Measurements from ENCODE around the gene EBF3. TPM values are rescaled to one million over a fixed set of nuclear protein-coding genes. Genes with fewer than 3 reads are reported as not detected.

EBF3 gene
- total RNA-seq, 1 donor from 2014 or later: 44.4 TPM

DNA sequence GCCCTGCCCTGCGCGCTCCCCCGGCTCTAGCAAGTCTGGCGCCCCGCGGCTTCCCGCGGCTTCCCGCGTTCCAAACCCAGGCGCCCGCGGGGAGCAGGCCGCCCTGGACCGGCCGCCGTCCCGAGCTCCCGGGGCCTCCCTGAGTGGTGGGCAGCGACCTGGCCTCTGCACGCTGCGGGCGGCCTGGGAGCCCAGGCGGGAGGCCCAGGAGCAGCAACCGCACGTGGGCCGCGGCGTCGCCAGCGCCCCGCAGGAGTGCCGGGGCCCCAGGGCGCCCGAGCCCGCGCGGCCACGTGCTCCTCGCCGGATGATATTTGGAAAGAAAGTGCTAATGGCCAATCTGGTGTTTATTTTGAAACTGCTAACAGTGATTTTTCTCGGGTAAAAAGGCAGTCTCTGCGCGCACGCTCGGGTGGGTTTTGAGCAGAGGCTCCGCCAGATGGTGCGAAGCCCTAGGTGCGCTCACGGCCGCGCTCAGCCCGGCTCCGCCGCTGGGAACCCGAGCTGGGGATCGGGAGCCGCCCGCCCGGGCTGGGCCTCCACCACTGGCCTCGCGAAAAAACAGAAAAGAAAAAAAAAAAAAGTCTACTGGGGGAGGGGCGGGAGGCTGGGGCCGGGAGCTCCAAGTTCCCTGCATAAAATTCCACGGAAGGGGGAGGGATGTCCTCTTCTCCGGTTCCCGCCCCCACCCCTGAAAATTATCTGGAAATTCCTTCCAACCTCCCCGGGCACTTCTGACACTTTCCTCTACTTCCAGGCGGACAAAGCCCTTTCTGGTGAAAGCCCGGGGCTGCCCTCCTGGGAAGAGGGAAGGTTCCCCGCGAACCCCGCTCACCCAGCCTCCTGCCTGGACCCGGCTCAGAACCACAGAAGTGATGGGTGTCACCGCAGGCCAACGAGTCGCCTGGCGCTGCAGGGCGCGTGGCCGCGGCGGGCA is 4.3 kb downstream of the EBF3 start:
- peak; percentile 66 for DNase-seq

DNA sequence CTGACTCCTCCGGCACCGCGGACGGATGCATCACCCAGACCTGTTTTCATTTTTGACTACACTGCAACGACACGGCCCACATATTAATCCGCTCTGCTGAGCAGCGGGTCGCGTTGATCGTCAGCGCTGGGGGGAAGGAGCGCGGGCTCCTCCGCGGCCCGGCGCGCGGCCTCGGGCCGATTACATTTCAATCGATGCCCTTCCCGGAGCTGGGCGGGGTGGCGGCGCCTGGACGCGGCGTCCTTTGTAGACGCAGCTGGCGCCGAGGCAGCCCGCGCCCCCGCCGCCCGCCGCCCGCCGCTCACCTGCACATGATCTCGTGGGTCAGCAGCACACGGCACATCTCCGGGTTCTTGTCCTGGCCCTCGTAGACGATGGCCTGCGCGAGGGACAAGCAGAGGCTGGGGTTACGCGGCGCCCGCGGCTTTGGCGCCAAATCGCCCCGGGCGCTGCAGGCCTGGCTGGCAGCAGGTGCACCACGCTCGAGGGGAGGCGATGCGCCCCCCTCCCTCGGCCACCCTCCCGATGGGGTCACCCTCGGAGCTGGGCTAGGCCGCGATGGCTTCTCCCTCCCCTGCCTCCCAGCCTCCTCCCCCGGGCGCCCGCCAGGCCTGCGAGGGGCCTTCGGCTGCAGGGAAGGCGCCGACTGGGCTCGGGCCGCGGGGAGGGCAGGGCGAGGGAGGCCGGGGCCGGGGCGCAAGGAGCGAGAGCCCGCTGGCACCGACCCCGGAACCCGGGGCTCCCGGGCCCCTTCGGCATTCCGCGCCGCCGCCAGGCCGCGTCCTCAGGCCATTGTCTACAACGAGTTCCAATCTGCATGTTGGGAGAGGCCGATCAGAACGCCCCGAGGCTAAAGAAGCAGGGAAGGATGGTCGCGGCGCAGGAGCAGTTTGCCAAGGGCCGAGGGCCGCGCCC is 5.2 kb downstream of the EBF3 start:
- DNase-seq: peak; percentile 57

GRCh38 chr10:129958148-129958628 is 5.9 kb downstream of the EBF3 start:
- peak; percentile 84 for DNase-seq

DNA sequence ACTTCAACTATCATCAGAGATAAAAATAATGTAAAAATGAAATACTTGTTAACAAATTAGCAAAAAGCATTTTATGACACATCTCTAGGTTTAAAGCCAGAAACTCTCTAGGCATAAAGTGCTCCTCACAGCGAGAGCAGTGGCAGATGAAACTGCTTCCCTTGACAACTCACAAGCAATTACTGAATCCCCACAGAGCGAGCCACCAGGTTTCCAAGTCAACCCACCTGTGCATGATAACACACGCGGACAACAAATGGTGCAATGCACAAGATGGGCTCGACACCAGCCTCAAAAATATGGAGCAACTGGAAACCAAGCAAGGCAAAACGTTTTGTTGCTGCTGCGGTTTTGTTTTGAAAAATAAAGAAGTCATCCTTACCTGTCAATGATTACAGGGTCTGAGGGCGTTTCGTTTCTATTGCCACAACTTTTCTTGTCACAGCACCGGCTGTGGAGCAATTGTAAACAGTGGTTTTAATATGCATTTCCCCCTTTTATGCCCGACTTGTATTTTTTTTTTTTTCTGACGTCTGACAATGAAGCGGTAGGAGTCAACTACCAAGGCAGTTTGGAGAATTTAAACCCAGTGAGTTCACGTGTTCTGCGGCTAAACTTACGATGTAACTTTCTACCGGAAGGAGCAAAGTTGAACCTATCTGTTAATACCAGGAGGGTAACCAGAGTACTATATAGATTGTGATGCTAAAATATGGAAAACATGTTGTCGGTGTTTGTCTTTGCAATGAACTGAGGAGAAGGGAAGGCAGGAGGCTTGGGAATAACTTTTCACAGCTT is 7.0 kb downstream of the EBF3 start:
- peak; percentile 73 for DNase-seq

- DNase-seq: no peak
These were observed 7.8 kb downstream of the EBF3 start for GRCh38 chr10:129956286-129956670.

DNA sequence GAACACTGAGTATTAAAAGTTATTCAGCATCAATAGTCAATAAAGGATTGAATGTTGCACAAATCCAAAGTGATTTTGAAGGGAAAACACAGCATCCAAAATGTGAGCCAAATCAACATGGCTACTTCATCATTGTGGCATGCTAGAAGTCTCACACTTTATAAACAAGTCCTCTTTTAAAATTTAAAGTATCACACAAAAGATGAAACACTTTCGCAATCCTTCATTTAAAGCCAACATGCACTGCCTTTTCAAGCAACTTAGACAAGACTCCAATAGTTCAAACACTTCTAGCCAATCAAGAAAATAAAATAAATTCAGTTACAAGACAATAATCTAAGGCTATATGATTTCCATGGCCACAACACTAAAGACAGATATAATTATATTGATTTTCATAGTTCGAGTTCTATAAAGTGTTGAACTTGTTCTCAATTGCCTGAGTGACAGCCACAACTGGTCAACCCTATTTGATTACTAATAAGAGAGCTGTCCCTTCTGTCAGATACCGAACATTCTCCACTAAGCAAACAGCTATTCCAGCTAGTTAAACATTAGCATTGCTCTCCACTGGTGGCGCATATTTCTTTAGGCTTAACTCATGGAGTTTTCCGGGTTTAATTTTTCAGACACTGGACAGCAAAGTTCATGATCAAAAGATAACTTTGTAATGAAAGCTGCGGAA is 8.3 kb downstream of the EBF3 start:
- peak; percentile 96 for DNase-seq

DNA sequence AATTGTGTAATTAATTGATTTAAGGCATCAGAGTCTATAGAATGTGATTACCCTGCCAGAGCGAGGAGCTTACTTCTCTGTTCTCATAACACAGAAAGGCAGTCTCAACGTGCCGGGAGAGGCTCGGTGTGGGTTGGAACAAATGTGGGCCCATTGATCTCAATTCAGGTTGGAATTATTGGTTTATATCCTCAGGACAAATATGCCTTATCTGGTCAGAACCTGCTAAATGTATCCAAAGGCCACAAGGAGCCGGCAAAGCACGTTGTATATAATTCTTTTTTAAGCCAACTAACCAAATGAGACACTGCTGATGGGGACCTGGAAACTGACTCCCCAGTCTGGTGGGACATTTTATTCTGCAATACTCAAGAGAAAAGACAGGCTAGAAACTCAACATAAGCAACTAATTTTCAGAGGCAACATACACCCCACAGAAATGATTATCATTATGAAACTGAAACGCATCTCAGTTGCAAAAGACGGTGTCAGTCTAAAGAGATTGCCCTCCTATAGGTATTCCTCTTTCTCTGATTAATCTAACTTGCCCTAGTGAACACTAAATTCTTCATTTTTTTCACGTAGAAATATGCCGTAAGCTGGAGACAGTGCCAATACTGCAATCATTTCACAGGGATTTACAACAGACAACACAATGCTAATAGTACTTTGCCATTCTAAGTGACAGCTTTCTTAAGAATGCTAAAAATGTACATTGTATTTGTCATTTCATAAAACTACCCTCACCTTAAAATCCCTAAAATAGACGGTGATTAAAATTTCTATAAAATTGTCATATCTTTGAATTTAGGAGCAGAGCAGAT is 9.4 kb downstream of the EBF3 start:
- DNase-seq: peak; percentile 57

DNA sequence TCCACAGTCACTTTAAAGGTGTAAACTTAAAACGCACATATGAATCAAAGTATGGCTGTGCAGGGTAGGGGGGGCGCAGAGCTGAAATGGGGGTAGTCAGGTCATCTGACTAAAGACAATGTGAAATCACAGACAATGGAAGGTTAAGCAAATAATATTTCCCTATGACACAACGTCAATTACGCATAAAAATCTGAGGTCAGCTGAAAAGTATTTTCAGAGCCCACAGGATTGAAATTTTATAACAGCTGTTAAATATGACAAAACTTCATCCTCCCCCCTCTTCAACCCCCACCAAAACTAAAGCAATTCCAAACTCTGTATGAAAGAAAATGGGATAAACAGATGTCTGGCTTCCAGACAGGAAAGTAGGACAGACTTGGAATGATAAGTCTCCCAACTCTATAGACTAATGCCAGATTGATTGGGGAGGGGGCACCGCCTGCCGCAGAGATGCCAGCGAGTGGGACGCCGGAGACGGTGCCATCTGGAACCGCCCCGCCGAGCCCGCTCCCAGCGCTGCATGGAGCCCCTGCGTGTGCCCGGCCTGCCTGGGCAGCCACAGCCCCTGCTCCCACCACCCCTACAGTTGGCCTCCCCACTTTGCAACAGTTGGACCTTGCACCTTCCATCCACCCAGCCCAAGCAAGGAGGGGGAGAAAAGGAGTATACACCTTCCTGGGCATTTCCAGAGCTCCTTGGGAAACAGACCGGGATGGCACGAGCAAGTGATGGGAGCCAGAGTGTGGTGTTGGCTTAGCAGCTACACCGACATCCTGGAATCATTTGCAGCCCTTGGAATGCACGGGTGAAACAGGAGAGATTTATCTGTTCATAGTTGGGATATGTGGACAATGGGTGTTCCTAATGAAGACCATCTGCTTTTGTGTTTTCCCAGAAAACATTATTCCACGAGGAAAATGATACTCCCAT is 10.7 kb downstream of the EBF3 start:
- DNase-seq: peak; percentile 95

- DNase-seq: peak; percentile 48
These were observed 11.5 kb downstream of the EBF3 start for GRCh38 chr10:129952378-129953118.

- no peak for DNase-seq
These were observed 12.2 kb downstream of the EBF3 start for GRCh38 chr10:129951970-129952265.

GRCh38 chr10:129951101-129951969 is 12.7 kb downstream of the EBF3 start:
- peak; percentile 63 for DNase-seq

GRCh38 chr10:129950676-129951075 is 13.4 kb downstream of the EBF3 start:
- DNase-seq: peak; percentile 49

- peak; percentile 94 for DNase-seq
These were observed 14.2 kb downstream of the EBF3 start for GRCh38 chr10:129949891-129950291.

GRCh38 chr10:129949411-129949810 is 14.7 kb downstream of the EBF3 start:
- DNase-seq: no peak

DNA sequence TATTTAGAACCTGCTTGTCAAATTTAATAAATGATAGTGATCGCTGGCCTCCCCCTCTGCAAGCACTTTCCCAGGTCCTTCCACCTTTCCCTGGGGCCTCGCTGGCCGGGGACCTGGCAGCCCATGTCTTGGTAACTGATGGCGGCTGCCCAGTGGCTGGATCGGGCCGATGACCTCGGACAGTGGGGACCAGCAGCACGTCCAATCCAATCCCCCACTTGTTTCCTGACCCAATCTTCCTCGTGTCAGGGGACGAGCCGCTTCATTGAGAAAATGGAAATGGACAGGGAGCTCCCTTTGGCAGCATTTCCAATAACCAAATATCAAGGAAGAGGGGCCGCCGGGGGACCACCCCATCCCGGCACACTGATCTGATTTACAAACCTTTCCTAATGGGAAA is 17.2 kb downstream of the EBF3 start:
- no peak for DNase-seq

GRCh38 chr10:129945941-129946760 is 17.9 kb downstream of the EBF3 start:
- DNase-seq: peak; percentile 72

GRCh38 chr10:129945526-129945925 is 18.5 kb downstream of the EBF3 start:
- DNase-seq: no peak

Measured in tongue (tissue), 2 donors.